Ishikawa (cell line): ENCODE results near the gene CDH13.

Source experiments
- CEBPB ChIP-seq: IDR thresholded peaks from 2 replicates; pipeline ENCODE4 v1.6.1; 2012
- CREB1 ChIP-seq: IDR thresholded peaks from 2 replicates; pipeline ENCODE4 v1.6.1; 2012; ENCODE audit warnings: low read depth
- EP300 ChIP-seq: IDR thresholded peaks from 2 replicates; pipeline ENCODE4 v1.6.1; 2012; ENCODE audit warnings: borderline replicate concordance
- FOXM1 ChIP-seq: IDR thresholded peaks from 2 replicates; pipeline ENCODE4 v1.6.1; 2012; ENCODE audit warnings: low read depth, borderline replicate concordance
- MAX ChIP-seq: IDR thresholded peaks from 2 replicates; pipeline ENCODE4 v1.6.1; 2012
- RAD21 ChIP-seq: IDR thresholded peaks from 2 replicates; pipeline ENCODE4 v1.6.1; 2012; ENCODE audit warnings: low read depth
- REST ChIP-seq: IDR thresholded peaks from 2 replicates; pipeline ENCODE4 v1.6.1; 2012; ENCODE audit warnings: low read depth, mild to moderate bottlenecking
- TCF12 ChIP-seq: IDR thresholded peaks from 2 replicates; pipeline ENCODE4 v1.6.1; 2012; ENCODE audit warnings: low read depth
- TEAD4 ChIP-seq: IDR thresholded peaks from 2 replicates; pipeline ENCODE4 v1.6.1; 2012
- YY1 ChIP-seq: IDR thresholded peaks from 2 replicates; pipeline ENCODE4 v1.6.1; 2012; ENCODE audit warnings: low read depth

- TF ChIP-seq REST (no peak), EP300 (no peak), MAX (no peak), RAD21 (no peak), FOXM1 (no peak), YY1 (no peak), TEAD4 (no peak), CREB1 (no peak), TCF12 (no peak), CEBPB (no peak)
Observed at GRCh38 chr16:82752172-82752571, 125.4 kb downstream of the CDH13 start.
